NCI-H748 (cell line): ENCODE data around the gene HYAL1.
"Not testable (repeated sequence)": the region's sequence is repeated elsewhere in the genome, so short reads cannot be mapped to it uniquely, and the experiment has no call there.

Source experiments
- DNase-seq: peaks from one replicate; lab custom pipeline; 2025; ENCODE audit not compliant: unreplicated experiment; lab: John Stamatoyannopoulos, UW

Gene HYAL1

DNA sequence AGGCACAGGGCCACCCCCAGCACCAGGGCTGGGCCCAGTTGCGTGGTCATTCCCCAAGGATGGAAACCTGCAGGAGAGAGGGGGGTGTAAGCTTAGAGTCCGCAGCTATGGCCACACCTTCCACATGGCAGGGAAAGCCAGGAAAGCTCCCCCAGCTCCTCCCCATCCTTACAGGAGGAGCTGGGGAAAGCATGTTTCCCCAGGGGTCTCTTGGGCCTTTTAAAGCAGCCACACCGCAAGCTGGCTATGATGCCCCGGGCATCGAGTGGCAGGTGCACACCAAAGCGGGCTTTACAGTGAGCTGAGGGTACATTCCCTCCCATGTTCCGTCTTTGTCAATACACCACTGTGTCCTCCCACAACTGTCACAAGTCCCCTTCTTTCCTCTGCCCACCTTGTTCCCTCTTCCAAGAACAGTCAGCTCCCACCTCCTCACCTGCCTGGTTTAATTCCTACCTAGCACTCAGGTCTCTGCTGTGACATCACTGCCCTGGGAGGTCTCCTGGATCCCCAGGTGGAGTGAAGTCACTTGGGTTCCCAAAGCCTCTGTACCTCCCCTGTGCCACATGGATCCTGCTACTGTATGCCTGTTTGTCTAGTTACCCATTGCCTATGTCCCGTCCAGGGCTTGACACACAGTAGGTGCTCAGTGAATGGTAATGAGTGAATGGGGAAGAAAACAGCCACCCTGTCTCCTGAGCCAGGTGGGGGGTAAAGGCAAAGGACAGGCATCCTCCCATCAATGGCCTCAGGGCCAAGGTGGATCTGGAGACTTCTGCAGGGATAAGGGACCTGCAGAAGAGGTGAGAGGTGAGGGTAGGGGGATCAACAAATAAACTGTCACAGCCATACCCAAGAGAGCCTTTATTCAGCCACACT, 7.6 kb downstream of the HYAL1 start:
- no peak for DNase-seq

- DNase-seq = no peak
Measured at GRCh38 chr3:50294492-50295403, 8.6 kb downstream of the HYAL1 start.

GRCh38 chr3:50294089-50294488, 9.3 kb downstream of the HYAL1 start:
- DNase-seq = no peak

- DNase-seq = no peak
Measured at GRCh38 chr3:50293079-50293801, 10.1 kb downstream of the HYAL1 start.

DNA sequence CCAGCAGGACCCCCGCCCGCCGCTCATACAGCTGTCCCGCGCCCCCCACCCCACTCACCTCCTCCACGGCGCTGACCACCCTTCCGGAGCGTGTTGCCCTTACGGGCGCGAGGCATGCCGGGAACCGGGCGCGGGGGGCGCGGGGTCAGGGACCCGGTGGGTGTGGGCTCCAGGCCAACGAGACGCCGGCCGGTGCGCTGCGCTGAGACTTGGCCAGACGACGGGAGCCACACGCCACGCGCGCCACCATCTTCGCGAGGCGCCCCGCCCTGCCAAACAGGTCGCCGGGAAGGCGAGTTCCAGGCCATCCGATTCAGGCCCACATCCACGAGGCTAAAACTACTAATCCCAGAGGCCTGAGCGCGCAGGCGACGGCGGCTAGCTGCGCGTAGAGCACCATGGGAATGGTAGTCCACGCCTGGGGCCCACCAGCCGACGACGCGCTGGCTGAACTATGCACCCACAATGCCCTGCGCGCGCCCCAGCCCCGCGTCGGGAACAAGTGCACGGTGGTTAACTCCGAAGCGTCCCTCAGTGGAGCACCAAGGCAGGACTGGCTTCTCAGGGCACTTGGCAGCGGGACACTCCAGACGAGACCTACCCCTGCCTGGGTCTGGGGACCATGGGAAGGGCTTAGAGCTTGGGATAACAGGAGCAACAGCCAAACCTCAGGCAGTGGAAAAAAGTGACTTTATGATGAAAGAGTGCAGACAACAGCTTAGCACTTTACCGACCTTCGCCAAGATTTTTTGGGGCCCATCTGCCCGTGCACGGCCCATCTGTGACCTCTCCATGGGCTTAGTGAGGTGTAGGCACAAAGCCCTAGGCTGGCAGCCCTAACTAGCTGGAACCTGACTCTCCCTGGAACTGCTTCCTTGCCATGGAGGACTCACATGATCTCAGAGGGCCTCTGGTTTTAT, 11.0 kb downstream of the HYAL1 start, which contains the start of gene IFRD2:
TSS of gene IFRD2 (minus strand) at position 271 of the 920 bp plus-strand sequence. CDS start at position 116, 155 bp downstream.
- DNase-seq = peak; percentile 96

- DNase-seq = no peak
Measured at GRCh38 chr3:50290161-50290641, 13.2 kb downstream of the HYAL1 start.

DNA sequence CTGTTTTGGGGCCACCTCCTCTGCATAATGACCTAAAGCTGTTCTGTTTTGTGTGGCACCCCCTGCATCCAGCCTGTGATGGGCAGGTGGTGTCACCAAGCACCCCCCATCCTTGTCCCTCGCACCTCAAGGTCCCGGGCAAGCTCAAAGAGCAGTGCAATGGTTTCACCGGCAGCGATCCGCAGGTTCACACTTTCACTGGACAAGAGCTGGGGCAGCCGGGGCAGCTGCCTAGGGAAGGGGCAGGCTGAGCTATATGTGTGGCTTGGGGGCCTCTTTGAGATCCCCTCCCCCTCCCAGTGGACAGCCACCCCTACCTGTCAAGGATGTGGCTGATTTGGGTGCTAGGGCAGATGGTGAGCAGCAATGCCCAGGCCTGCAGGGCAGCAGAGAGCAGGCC, 14.2 kb downstream of the HYAL1 start:
- no peak for DNase-seq

- DNase-seq = no peak
Measured at GRCh38 chr3:50288387-50289007, 14.9 kb downstream of the HYAL1 start.

DNA sequence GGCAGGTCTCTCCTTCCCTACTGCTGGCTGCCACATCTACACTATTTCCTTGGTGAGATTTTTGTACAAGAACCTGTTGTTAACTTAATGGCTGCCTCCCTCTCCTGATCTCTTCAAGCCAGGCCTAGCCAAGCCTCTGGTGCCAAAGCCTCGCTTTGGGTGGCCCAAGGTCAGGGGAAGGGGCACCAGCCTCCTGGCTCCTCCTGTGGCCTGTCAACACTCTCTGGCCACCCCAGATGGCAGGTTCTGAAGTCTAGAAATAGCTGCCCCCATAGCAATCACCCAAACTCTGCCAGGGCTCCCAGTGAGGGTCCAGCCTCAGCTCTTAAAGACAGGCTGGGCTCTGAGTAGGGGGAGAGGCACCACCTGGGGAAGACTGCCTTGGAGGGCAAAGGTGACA, 16.1 kb downstream of the HYAL1 start:
- DNase-seq = no peak

GRCh38 chr3:50286322-50287227, 16.8 kb downstream of the HYAL1 start:
- DNase-seq = no peak

- not testable (repeated sequence) for DNase-seq
Measured at GRCh38 chr3:50284121-50284520, 19.3 kb downstream of the HYAL1 start.

- no peak for DNase-seq
Measured at GRCh38 chr3:50279255-50280016, 23.9 kb downstream of the HYAL1 start.

DNA sequence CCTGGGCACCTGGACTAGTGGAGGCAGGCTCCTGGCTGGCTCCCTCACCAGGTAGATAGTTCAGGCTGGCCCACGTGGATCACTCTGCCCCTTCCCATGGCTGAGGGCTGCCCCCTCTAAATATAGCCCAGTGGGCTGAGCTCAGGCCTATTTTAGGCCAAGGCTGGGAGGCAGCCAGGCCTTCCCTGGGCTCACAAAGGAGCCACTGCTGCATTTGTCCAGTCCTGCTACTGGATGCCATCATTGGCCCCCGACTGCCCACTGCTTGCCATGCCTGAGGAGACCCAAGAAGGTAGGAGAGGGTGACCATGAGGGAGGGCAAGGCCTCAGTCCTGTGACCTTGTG, 24.5 kb downstream of the HYAL1 start, which contains the start of gene LSMEM2:
TSS of gene LSMEM2 (plus strand) at position 208 of the 345 bp plus-strand sequence. CDS start at position 235, 27 bp downstream.
- DNase-seq = no peak

DNA sequence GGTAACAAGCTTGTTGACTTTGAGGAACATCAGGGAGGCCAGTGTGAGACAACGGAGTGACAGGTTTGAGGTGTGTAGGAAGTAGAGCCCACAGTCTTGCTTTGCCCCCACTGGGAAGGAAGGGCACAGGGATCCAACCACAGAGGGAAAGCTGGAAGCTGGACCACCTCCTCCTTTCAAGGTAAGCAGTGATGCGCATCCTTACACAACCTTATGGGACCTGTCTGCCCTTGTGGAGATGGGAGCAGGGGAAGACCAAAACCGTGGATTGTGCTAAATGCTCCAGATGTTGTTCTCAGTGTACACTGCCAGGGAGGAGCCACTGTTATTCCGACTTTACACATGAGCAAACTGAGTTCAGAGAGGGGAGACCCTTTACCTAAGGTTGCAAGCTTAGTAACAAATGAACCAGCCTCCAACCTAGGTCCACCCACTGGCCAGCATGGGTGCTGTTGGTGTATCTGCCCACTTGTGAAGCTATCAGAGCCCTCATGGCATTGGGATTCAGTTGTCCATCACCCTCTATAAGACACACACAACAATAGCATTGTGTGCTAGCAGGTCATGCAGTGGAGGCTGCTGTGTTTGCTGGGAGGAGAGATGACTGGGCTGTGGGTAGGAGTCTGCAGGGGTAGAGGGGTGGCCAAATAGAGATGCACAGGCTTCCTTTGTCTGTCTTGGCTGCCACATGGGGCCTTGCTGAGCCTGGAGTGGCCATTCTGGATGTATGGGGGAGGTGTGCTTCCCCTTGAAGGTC, 25.1 kb downstream of the HYAL1 start:
- no peak for DNase-seq

GRCh38 chr3:50276762-50277101, 26.6 kb downstream of the HYAL1 start:
- DNase-seq = no peak

DNA sequence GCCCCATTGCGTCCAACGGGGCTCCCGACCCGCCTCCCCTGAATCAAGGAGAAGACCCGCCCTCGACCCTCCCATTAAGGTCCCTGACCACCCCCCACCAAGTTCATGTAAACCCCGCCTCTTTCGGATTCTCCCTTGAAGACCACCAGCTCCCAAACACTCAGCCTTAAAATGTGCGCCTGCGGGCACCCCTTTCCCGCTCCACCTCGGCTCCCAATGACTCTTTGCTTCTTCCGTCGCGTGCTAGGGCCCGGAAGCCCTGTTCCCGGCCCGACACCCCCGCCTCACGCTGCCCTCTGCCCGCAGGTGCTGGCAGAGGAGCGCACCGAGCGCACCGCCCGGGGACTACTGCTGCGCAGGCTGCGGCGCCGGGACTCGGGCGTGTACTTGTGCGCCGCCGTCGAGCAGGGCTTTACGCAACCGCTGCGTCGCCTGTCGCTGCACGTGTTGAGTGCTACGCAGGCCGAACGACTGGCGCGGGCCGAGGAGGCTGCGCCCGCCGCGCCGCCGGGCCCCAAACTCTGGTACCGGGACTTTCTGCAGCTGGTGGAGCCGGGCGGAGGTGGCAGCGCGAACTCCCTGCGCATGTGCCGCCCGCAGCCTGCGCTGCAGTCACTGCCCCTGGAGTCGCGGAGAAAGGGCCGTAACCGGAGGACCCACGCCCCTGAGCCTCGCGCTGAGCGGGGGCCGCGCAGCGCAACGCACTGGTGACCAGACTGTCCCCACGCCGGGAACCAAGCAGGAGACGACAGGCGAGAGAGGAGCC, 27.2 kb downstream of the HYAL1 start:
- no peak for DNase-seq
